HepG2 (cell line): ENCODE measurements around the gene RALY. TPM values are rescaled to one million over a fixed set of nuclear protein-coding genes. Genes with fewer than 3 reads are reported as not detected.

Source experiments
- microRNA-seq: library from miRNA; unstranded; fragments of <30 nt; microRNA quantifications from one replicate; pipeline ENCODE4, GENCODE V29; 2020
- polyA plus RNA-seq, 8 experiments: library from polyadenylated mRNA; depleted of rRNA in 3 of 8; stranded (reverse) in 7 of 8; unstranded in 1 of 8; fragments of >200 nt; fragmentation: Illumina TruSeq in 4 of 8; extraction: Trizol in 4 of 8; gene quantifications; 2 replicates each; pipeline versions ENCODE4 v1.2.1 to v1.2.3, GENCODE V29; 2011 to 2016; ENCODE audit warnings: low read depth in 4 of 8, missing spikeins in 1 of 8, mixed read lengths in 1 of 8; ENCODE audit not compliant: insufficient read depth in 1 of 8
- small RNA-seq, 3 experiments: library from RNA; depleted of rRNA; stranded (forward); fragments of <200 nt; gene quantifications; one replicate each; pipeline ENCODE3, GENCODE V24; 2012; ENCODE audit warnings: low read depth in 2 of 3, low replicate concordance in 1 of 3; ENCODE audit not compliant: insufficient read length in 3 of 3, insufficient read depth in 2 of 3
- total RNA-seq, 5 experiments: library from RNA; depleted of rRNA; stranded (reverse); fragments of >200 nt; fragmentation: Illumina TruSeq; extraction: Trizol; gene quantifications; 2 replicates each; pipeline ENCODE4 v1.2.3, GENCODE V29; 2016; ENCODE audit warnings: low read depth in 1 of 5

The RALY gene
- total and polyA plus RNA-seq, 2 of the 13 experiments (the other 11 are each of a cell fraction or from before 2014, with no cell fraction given) = 178 to 186 TPM

Small RNA genes within 50 kb of the gene (microRNA-seq; reads per million reads assigned to microRNA genes)
- gene MIR4755 = 0.51 reads per million

Small RNA genes within 50 kb of the gene (small RNA-seq; reads per million reads assigned to genes)
- 0 reads per million in 3 experiments for gene MIR4755

Other genes starting within 250 kb of the RALY start
- gene CHMP4B, start 182.6 kb upstream of the RALY start, total RNA-seq (2016; rRNA removed; fragmentation: Illumina TruSeq; extraction: Trizol) = 40.1 and 55.7 TPM in 2 replicates
- gene CHMP4B, start 182.6 kb upstream of the RALY start, polyA plus RNA-seq (2011; rRNA removed) = 45.6 and 53.3 TPM in 2 replicates
- 213 and 316 TPM in 2 replicates for gene EIF2S2, start 118.3 kb downstream of the RALY start, total RNA-seq (2016; rRNA removed; fragmentation: Illumina TruSeq; extraction: Trizol)
- gene EIF2S2, start 118.3 kb downstream of the RALY start, polyA plus RNA-seq (2011; rRNA removed) = 102 and 126 TPM in 2 replicates
- gene ASIP, start 247.5 kb downstream of the RALY start, total RNA-seq (2016; rRNA removed; fragmentation: Illumina TruSeq; extraction: Trizol) = not detected in 2 replicates
- gene ASIP, start 247.5 kb downstream of the RALY start, polyA plus RNA-seq (2011; rRNA removed) = not detected in 2 replicates